DND-41 (cell line): ENCODE data around the gene PRDM5.

Source experiments
- CTCF ChIP-seq: IDR thresholded peaks from 2 replicates; pipeline ENCODE4 v1.5.1; 2012; ENCODE audit warnings: borderline replicate concordance, low read length, moderate library complexity, mild to moderate bottlenecking; ENCODE audit not compliant: poor library complexity, severe bottlenecking; ENCODE audit errors: extremely low read depth
- EZH2 ChIP-seq: IDR thresholded peaks from 3 replicates; pipeline ENCODE4 v1.6.1; 2012; ENCODE audit warnings: borderline replicate concordance, low read depth, mild to moderate bottlenecking, moderate library complexity, low read length, inconsistent platforms; ENCODE audit not compliant: severe bottlenecking

- TF ChIP-seq CTCF (no peak), EZH2 (no peak)
Measured at GRCh38 chr4:120902925-120903324, 19.6 kb downstream of the PRDM5 start.
